Non-pigmented ciliary epithelial cell (primary cell): ENCODE results near the gene NFKB2.
A peak's percentile ranks its signal among the peaks of the same experiment; 100 is the strongest.

ENCODE experiments used
- DNase-seq: peaks from one replicate; pipeline ENCODE4 v3.0.0-alpha.2; 2010; ENCODE audit warnings: low read depth

Gene NFKB2

DNA sequence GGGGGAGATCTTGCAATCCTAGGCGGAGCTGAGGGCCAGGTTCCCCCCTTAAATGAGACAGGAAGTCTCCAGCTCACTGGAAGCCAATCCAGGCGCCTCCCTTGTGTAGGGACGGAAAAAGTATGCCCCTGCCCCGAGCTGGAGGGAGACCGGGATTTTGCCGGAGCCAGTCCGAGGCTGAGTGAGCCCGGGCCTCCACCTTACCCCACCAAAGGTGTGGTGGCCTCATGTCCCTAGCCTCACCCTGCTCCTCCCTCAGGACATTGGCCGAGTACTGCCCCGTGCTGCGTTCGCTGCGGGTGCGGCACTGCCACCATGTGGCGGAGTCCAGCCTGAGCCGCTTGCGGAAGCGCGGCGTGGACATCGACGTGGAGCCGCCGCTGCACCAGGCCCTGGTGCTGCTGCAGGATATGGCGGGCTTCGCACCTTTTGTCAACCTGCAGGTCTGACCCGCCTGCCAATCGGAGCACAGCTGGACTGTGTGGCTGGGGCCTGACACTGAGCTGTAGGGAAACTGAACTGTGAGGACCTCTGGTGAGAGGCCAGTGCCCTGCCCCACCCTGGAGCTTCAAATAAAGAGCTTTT is 27.1 kb downstream of the NFKB2 start:
- DNase-seq: no peak

DNA sequence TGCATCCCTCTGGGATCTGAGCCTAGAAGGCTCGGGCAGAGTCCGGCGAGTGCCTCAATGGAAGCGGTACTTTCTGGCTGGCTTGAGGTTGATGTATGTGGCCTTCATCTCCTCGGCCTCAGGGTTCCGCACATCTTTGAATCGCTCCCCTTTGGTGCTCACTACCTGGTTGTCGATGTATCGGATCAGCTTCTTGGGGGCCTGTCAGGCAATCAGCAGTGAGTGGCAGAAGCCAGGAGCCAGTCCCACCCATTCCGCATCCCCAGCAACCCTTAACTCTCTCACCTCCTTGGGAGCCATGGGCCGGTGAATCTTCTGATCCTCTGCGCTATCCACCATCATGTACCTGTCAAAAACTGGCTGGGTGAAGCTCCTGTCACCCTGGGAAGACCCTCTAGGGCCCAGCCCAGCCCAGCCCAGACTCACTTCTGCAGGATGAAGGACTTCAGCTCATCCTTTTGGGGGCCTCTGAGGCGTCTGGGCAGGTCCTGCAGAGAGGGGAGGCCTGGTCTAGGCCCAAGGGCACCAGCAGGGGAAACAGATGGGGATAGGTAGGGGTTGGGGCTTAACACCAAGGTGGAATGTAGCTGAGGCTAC is 28.0 kb downstream of the NFKB2 start:
- no peak for DNase-seq

DNA sequence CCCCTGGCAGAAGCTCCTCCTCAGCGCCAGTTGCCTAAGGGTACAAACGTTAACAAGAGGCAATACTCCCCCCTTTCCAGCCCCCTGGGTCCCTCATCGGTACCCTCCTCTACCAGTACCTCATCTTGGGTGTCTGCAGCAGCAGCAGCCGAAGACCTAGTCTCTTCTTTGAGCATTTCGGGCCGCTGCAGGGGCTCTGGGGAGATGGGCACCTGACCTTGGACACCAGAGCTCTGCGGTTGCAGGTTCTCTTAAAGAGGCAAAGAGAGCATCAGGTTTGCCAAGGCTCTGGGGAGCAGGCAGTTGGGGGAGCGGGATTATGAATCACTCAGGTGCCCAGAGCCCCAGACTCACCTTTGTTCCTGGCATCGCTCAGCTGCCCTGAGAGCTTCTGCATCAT is 28.6 kb downstream of the NFKB2 start:
- DNase-seq: no peak

DNA sequence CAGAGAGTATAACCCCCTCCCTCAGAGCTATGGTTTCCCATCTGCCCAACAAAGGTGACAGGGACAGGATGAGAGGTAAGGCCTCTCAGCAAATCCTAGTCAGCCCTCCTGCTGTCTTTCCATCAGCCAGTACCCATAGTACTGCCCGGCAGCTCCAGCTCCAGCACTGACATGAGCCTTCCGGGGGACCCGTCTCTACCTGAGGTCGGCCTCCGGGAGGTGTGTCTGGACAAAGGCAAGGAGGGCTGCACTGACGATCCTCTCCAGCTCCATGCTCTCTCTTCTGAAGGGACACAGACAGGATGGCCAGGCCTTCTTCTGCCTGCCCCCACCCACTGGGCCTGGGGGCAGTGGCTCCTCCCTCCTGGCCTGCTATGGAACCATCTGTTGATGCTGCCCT is 29.4 kb downstream of the NFKB2 start:
- no peak for DNase-seq

DNA sequence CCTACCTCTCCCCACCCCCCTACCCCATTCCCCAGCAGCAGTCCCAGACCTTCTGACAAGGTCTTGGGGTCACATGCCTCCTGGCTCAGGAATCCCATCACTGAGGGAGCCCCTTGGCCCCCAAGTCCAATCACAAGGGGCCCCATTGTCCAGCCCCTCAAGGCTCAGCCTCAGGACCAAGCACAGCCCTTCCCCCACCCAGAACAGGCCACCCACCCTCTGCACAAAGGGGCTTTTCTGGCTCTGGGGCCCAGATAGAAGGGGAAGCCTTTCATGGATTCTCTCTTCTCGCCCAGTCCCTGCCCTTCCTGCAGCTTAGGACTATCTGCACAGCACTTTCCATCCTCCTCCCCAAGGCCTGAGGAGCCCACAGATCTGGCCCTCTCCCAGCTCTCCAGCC is 29.9 kb downstream of the NFKB2 start:
- no peak for DNase-seq

DNA sequence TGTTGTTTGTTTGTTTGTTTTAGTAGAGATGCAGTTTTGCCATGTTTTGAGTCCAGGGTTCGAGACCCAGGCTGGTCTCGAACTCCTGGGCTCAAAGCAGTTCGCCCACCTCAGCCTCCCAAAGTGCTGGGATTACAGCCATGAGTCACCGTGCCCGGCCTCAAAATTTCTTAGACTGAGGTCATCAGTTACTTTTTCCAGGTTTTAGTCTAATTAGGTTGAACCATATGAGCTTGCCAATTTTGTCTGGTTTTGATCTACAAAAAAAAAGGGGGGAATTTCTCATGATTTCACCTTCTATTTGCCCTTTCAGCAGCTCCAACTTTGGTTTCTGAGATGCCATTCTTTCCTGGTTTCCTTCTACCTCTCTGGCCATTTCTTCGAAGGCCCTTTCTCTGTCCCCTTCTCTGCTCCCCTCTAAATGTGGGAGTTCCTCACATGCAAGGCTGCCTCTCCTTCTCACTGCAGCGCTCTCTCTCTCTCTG is 31.3 kb downstream of the NFKB2 start:
- DNase-seq: no peak

DNA sequence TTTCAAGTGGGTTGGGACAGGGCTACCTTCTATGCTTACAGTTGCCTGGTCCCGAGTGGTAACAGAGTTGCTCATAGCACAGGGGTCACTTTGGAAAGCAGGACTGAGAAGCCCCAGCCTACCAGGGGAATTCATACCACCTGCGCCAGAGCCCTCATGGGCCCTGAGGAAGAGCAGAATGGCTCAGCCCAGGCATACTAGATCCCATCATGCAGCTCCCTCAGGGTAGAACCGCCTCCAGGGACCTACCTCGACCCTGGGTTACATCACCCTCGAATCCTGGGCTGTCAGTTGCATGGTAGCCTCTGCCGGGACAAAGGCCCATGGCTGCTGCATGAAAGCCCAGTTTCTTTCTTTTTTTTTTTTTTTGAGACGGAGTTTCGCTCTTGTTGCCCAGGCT is 34.0 kb downstream of the NFKB2 start:
- DNase-seq: no peak

DNA sequence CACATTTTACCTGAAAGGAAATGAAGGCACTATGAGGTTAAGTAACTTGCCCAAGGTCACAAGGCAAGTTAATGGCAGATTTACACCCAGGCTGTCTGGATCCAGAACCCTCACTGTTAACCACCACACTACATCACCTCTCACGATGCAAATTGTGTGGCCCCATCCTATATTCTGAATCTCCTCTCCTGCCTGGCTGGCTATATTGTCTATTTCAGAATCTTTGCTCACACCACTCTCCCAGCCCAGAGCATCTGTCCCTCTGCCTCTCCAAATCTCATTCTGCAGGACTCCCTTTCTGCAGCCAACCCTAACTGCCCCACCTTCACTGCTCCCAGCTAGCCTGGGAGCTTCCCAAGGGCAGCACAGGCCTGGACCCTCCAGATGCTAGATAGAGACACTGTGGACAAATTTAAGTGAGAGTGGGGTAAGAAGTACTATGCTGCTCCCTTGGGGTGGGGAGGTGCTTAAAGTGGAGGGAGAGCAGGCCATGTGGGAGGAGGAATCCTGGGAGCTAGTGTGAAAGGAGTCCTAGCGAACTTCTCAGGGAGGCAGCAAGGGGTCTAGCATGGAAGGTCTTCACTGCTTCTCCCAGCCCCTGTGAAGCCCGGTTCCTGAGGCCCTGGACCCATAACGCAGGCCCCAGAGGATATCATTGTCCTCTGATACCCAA is 36.1 kb downstream of the NFKB2 start:
- no peak for DNase-seq

DNA sequence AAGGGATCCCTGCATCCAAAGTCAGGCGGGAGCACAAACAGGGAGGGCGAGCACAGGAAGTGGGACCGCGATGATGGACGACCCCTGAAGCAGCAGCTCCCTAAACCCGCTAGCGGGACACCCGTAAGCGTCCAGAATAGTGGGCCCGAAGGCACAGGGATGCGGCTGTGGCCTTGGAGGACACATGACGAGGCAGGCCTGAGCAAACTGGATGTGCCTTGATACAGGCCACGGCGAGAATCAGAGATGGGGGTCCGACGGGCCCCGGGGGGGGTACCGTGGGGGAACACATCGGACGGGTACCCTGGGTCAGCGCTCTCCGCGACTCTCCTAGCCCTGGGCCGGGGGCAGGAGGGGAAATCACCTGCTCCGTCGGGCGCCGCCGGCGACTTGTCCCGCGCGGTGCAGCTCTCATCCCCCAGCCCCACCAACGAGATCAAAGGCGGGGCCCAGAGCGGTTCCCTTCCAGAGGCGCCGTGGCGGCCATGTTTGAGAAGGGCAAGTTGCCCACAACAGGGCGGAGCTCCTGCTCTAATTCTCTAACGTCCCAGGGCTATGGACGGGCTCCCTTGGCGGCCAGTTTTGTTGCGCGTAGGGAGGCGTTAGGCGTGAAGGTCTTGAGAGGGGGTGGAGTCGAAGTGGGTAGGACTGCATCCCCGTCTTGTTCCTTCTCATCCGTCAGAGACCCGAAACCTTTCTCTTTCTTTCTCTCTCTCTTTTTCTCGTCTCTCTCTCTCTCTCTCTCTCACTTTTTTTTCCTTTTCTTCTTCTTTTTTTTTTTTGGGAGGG is 36.9 kb downstream of the NFKB2 start, which contains the start of gene CUEDC2:
TSS of gene CUEDC2 (minus strand) at position 413 of the 789 bp plus-strand sequence. CDS start 7,386 bp downstream, outside the sequence.
- DNase-seq: peak; percentile 86

DNA sequence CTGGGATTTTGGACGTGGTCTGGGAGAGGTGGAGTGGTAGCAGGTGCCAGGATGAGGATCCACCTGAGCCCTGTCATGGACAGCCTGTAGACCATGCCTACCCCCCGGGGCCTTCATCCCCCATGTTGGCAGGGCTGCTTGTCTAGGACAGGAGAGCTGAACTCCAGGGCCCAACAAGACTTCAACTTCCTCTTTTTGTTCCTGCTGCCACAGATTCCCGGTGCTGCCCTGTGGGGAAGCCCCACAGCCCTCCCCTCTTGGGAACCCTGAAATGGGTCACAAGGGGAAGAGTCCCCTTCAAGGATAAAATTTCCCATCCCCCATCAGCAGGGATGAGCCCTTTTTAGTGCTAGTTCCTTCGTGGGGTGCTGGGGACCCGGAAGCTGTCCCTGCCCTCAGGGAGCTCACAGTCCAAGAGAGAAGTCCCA is 38.1 kb downstream of the NFKB2 start:
- no peak for DNase-seq

DNA sequence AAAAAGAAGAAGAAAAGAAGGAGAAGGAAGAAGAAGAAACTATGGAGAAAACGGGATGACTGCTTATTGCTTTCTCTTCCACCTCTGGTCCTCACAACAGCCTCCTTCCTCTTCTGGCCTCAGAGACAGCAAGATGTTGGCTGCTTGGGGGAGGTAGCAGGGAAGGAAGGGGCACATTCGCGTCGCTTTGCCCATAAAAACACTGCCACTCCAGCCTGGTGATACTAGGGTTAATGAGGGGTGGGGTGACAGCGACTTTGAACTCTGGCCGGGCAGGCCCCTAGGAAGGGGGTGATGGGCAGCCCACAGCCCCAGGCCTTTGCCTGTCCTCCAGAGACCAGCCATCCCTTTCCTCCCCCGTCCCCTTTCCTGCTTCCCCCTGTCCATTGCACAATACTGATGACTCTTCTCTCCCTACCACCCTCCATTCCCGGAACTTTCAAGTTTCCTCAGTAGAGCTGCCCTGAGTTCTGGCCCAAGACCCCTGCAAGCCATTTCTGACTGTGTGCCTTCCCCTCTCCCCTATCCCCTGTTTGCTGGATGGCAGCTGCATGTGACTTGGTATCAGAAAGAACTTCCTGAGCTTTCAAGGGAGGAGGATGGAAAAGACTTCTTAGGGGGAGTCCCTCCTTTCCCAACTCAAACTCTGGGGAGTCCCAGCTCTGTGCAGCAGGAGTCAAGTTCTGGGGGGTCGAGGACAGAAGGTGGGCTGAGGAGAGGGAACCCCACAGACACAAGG is 39.1 kb downstream of the NFKB2 start:
- no peak for DNase-seq

DNA sequence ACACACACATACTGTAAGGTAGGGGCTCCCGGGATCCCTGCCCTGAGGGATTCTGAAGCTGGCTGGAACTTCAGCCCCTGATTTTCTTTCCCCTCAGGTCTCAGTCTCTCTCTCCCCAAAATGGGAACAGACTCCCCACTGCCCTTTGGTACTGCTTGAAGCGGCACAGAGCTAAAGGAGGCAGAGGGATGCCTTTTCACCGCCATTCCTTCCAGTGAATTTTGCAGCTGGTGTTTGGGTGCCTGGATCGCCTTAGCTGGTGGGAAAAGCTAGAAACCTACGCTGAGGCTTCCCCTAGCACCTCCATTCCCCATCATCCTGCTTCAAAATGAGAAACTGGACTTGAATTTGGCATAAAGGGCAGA is 39.6 kb downstream of the NFKB2 start:
- no peak for DNase-seq

DNA sequence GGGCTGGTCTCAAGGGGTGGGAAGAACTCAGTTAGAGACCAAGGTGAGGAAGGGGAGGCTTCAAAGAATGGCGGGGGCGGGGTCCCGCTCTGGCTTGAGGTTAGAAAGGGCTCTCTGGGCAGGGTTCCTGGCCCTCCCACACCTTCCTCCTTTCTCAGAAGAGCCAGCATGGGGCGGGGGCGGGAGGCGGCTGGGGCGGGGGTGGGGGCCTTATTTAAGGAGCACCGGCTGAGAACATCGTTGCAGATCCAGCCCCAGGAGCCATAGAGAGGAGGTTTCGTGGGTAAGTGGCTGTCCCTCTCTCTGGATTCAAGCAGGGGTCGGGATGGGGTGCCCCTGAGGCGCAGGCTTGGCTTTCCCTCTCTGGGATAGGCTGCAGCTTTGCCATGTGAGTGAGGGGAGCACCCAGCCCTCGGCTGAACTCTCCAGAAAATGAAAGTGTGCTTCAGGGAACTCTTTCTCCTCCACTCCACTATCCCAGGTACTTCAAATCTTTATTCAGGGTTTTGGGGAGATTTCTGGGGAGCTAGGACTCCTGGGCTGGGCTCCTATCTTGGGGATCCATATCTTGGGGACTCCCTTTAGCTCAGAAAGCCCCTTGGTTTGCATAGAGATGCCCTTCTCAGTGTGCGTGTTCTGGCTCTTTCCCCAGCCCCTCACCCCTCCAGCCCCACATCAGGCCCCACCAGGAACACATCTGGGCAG is 40.2 kb downstream of the NFKB2 start:
- no peak for DNase-seq

DNA sequence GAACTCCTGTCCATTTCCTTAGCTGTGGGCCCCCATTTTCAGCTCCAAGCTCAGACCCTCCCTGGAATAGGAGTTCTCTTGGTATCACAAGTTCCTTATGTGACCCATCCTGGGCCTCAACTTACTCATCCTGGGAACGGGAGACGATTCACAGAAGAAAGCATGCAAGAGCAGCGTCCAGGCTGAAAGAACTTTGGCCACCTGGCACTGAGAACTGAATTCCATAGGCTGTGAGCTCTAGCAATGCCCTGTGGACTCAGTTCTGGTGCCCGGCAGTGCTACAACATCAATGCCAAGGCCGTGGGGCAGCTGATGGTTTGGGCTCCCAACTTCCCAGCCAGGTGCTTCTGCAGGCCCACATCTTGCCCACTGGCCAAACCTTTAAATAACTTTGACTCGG is 40.8 kb downstream of the NFKB2 start:
- no peak for DNase-seq

DNA sequence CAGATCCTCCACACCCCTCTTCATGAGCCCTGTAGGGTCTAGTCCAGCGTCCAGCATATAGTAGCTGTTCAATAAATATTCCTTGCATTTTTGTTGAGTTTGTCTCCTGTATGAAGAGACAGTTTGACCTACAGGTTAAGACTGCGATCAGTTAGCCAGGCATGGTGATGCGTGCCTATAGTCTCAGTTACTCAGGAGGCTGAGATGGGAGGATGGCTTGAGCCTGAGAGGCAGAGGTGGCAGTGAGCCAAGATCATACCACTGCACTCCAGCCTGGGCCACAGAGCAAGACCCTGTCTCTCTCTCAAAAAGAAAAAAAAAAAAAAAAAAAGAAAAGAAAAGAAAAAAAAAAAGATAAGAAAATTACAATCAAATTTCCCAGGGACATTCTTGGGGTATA is 42.0 kb downstream of the NFKB2 start:
- DNase-seq: no peak

DNA sequence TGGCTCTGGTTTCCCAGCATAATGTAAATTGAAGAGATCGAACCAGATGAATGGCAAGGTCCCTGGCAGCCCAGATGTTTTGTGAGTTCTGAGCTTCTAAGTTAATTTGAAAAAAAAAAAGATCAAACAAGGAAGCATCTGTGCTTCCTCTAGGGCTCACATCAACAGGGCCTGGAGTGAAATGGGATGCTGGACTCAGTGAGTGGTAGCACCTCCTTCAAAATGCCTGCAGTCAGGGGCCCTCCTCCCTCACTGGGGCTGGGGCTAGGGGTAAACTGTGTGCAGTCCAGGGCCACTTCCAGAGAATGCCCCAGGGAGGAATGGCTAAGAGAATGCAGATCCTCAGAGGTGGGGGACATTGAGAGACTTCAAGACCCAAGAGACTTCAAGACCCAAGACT is 42.9 kb downstream of the NFKB2 start:
- no peak for DNase-seq

DNA sequence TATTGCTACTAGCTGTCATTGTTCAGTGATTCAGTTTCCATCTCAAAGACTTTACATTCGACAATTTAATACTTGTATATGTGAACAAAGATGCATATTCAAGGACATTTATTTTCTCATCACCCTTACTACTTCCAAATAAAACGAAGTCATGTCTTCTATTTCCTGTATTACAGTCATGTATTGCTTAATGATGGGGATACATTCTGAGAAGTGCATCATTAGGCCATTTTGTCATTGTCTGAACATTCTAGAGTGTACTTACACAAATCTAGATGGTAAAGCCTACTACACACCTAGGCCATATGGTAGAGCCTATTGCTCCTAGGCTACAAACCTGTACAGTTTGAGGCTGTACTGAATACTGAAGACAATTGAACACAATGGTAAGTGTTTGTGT is 49.3 kb downstream of the NFKB2 start:
- DNase-seq: no peak

DNA sequence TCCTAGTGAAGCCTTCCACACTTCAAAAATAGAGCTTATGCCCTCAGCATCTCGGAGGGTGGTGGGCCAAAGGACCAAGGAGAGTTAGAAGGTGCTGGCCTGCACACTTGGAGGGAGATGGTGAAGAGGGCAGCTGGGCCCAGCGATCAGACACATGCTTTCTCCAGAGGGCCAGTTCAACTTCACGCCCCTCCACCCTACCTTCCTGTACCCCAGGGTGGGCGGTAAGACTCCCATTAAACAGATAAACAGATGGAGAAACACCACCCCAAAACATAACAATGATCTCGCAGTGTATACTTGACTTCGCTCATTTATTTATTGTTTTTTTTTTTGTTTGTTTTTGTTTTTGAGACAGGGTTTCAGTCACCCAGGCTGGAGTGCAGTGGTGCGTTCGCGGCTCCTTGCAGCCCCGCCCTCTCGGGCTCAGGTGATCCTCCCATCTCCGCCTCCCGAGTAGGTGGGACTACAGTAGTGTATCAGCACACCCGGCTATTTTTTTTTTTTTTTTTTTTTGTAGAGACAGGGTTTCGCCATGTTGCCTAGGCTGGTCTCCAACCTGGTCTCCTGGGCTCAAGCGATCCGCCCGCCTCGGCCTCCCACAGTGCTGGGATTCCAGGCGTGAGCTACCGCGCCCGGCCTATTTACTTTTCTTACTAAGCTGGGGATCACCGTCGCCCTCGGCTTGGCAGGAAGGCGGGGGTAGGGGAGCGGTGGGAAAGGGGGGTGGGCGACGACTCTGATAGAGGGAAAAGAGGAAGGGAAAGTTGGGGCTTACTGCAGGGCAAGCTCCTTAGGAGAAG is 54.0 kb downstream of the NFKB2 start:
- no peak for DNase-seq

DNA sequence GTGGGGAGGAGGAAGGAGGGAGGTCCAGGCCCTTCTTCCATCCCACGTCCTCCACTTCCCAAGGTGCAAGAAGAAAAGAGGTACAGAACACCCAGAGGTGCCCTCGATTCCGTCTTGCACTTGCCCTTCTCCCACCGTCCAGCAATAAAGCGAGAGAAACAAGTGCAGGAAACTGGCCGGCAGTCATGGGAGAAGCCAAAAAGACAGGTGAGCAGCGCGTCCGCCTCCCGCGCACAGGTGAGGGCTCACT is 54.5 kb downstream of the NFKB2 start:
- DNase-seq: no peak

DNA sequence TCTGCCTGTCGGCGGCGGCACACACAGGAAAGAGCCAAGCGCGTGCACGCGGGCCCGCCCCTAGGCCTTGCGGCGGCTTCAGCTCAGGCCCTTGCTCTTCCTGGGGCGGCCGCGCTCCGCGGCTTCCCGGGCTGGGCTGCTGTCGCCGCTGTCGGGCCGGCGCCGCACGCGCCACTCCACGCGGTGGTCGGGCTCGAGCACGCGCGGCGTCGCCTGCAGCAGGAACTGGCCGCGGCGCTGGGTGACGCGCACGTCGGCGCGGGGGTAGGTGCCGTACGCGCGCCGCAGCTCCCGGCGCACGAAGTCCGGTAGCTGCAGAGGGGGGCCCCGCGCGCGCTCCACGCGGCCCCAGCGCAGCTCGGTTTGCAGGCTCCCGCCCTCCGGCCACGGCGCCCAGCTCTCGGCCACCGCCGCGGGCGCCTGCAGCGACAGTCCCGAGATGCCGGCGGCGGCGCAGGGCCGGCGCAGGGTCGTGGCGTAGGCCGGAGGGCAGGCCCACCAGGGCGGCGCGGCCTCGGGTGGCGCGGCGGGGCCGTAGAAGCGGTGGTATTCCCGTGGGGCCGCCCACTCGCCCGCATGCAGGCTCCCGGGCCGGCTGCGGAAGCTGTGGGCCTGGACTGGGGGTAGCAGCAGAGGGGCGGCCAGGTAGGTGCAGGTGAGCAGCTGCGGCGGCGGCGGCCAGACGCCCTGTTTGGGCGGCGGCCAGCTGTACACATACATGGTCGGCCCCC is 55.0 kb downstream of the NFKB2 start:
- DNase-seq: no peak
